Measurements from ENCODE around the gene SPAG8. TPM values are rescaled to one million over a fixed set of nuclear protein-coding genes. Genes with fewer than 3 reads are reported as not detected.

SPAG8 gene
- polyA plus RNA-seq, 2 of the 4 experiments (the other 2 are of a cell fraction): 0.31 to 0.45 TPM

DNA sequence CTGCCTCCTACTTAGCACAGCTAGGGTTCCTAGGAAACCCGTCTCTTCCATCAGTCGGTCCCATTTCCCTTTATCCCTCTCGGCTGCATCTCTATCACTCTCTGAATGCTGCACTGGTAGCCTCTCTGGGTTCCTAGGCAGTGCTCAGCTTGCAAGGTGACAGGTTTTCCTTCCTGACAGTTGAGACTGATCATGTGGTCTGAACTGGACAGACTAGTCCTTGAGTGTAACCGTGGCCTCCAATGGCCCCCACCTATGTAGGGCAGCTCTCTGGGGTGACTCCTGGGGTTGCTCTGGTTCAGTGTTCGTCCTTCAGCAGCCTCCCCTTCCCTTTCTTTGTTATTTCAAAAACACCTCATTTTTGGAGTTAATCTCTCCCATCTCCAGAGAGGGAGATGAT lies 20.8 kb upstream of the SPAG8 start:
- H3K9me3 ChIP-seq: no peaks in the 10 kb centered on the region
- POLR2A ChIA-PET: no interaction called here
- DNase-seq (ENCODE audit: low read depth in 1 of 2, low spot score in 1 of 2): no peak
- H3K4me1 ChIP-seq: peaks cover 4% of the 10 kb centered on the region; the same call in 2 of the 3 replicates
- WGBS (ENCODE audit: missing lambda C conversion rate): 73% methylated on average over 5 of the region's 5 CpGs
- no peak for FAIRE-seq
- H3K27ac ChIP-seq: no peak overlapping the region
- ATAC-seq: no peak
- H3K4me3 ChIP-seq: no peak overlapping the region
- CTCF ChIA-PET: interaction anchor here (0.7 to 3.7 kb wide), 7 partner anchors 9 to 78 kb away, joined by 3 to 14 read pairs (median 6); no protein-coding TSS in a partner anchor
- TF ChIP-seq, protein P1, sequence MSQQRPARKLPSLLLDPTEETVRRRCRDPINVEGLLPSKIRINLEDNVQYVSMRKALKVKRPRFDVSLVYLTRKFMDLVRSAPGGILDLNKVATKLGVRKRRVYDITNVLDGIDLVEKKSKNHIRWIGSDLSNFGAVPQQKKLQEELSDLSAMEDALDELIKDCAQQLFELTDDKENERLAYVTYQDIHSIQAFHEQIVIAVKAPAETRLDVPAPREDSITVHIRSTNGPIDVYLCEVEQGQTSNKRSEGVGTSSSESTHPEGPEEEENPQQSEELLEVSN (IDR thresholded peaks at IDR 0.05; ENCODE audit: borderline replicate concordance, low read depth): no peak
- TF ChIP-seq, protein P2, sequence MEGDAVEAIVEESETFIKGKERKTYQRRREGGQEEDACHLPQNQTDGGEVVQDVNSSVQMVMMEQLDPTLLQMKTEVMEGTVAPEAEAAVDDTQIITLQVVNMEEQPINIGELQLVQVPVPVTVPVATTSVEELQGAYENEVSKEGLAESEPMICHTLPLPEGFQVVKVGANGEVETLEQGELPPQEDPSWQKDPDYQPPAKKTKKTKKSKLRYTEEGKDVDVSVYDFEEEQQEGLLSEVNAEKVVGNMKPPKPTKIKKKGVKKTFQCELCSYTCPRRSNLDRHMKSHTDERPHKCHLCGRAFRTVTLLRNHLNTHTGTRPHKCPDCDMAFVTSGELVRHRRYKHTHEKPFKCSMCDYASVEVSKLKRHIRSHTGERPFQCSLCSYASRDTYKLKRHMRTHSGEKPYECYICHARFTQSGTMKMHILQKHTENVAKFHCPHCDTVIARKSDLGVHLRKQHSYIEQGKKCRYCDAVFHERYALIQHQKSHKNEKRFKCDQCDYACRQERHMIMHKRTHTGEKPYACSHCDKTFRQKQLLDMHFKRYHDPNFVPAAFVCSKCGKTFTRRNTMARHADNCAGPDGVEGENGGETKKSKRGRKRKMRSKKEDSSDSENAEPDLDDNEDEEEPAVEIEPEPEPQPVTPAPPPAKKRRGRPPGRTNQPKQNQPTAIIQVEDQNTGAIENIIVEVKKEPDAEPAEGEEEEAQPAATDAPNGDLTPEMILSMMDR (IDR thresholded peaks at IDR 0.05): no peak
- no peak for TF ChIP-seq NFE2L2 (conservative IDR thresholded peaks at IDR 0.05; ENCODE audit: low read length)
- TF ChIP-seq KDM5A (IDR thresholded peaks at IDR 0.05): no peak
- no peak for TF ChIP-seq HOXB5 (CRISPR knock-in tag; IDR thresholded peaks at IDR 0.05)
- TF ChIP-seq, protein P3, sequence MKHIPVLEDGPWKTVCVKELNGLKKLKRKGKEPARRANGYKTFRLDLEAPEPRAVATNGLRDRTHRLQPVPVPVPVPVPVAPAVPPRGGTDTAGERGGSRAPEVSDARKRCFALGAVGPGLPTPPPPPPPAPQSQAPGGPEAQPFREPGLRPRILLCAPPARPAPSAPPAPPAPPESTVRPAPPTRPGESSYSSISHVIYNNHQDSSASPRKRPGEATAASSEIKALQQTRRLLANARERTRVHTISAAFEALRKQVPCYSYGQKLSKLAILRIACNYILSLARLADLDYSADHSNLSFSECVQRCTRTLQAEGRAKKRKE (CRISPR knock-in tag; IDR thresholded peaks at IDR 0.05; ENCODE audit: low read depth): no peak
- TF ChIP-seq POLR2A (IDR thresholded peaks at IDR 0.05; ENCODE audit: low read length): no peak
- TF ChIP-seq FOSB (CRISPR knock-in tag; IDR thresholded peaks at IDR 0.05): no peak
- no peak for TF ChIP-seq RFX5 (IDR thresholded peaks at IDR 0.05)
- TF ChIP-seq FOXS1 (CRISPR knock-in tag; IDR thresholded peaks at IDR 0.05): no peak
- TF ChIP-seq ZFP36 (IDR thresholded peaks at IDR 0.05; ENCODE audit: borderline replicate concordance, partially characterized antibody): no peak
- no peak for TF ChIP-seq ESRRA (IDR thresholded peaks at IDR 0.05; ENCODE audit: borderline replicate concordance, low read length)
- TF ChIP-seq EP300 (IDR thresholded peaks at IDR 0.05): no peak
- no peak for TF ChIP-seq MYC (IDR thresholded peaks at IDR 0.05; ENCODE audit: borderline replicate concordance, low read length)
- no peak for TF ChIP-seq RCOR1 (IDR thresholded peaks at IDR 0.05; ENCODE audit: low read depth, low read length)
- no peak for TF ChIP-seq POLR2AphosphoS2 (conservative IDR thresholded peaks at IDR 0.05; ENCODE audit: low read length)
- TF ChIP-seq, protein P4, sequence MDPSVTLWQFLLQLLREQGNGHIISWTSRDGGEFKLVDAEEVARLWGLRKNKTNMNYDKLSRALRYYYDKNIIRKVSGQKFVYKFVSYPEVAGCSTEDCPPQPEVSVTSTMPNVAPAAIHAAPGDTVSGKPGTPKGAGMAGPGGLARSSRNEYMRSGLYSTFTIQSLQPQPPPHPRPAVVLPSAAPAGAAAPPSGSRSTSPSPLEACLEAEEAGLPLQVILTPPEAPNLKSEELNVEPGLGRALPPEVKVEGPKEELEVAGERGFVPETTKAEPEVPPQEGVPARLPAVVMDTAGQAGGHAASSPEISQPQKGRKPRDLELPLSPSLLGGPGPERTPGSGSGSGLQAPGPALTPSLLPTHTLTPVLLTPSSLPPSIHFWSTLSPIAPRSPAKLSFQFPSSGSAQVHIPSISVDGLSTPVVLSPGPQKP (IDR thresholded peaks at IDR 0.05; ENCODE audit: low read depth, low read length): no peak
- no peak for TF ChIP-seq SREBF2 (IDR thresholded peaks at IDR 0.05)
- no peak for TF ChIP-seq EHMT2 (IDR thresholded peaks at IDR 0.05; ENCODE audit: low read depth)
- no peak for TF ChIP-seq CHD4 (IDR thresholded peaks at IDR 0.05; ENCODE audit: borderline replicate concordance)
- H3K4me2 ChIP-seq: no peak overlapping the region

DNA sequence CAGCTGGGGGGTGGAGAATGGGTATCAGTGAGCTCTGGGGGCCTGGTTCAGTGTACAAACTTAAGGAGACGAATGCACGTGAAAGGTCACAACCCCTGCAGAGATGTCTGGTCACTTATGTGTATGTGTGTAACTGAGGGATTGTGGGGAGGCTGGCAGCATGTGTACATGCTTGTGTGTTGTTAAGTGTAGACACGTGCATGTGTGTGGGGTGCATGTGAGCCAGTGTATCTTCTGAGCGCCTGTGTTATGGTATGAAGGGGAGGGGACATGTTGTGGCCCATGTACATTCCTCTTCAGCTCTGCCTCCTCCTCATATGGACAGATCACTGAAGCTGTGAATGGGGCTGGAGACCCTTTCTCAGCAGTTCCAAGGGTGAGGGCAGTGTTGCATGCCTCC lies 19.0 kb upstream of the SPAG8 start:
- POLR2A ChIA-PET: interaction anchor here (0.7 kb wide), 1 partner anchor 17 kb away, joined by 3 read pairs; the partner anchor contains the start of gene HINT2
- FAIRE-seq (no peak), DNase-seq (ENCODE audit: low read depth in 1 of 2, low spot score in 1 of 2) (no peak), ATAC-seq (no peak)
- H3K4me3 ChIP-seq: no peak overlapping the region
- H3K4me1 ChIP-seq: peaks cover 4% of the 10 kb centered on the region; the same call in 2 of the 3 replicates
- H3K9me3 ChIP-seq: no peaks in the 10 kb centered on the region
- CTCF ChIA-PET: interaction anchor here (0.7 to 2.4 kb wide), 6 partner anchors 27 to 80 kb away, joined by 3 to 9 read pairs (median 4); no protein-coding TSS in a partner anchor
- WGBS (ENCODE audit: missing lambda C conversion rate): 93% methylated on average over 4 of the region's 4 CpGs
- no peak overlapping the region for H3K4me2 ChIP-seq
- no peak overlapping the region for H3K27ac ChIP-seq
- TF ChIP-seq, protein P5, sequence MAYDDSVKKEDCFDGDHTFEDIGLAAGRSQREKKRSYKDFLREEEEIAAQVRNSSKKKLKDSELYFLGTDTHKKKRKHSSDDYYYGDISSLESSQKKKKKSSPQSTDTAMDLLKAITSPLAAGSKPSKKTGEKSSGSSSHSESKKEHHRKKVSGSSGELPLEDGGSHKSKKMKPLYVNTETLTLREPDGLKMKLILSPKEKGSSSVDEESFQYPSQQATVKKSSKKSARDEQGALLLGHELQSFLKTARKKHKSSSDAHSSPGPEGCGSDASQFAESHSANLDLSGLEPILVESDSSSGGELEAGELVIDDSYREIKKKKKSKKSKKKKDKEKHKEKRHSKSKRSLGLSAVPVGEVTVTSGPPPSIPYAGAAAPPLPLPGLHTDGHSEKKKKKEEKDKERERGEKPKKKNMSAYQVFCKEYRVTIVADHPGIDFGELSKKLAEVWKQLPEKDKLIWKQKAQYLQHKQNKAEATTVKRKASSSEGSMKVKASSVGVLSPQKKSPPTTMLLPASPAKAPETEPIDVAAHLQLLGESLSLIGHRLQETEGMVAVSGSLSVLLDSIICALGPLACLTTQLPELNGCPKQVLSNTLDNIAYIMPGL (CRISPR knock-in tag; IDR thresholded peaks at IDR 0.05; ENCODE audit: borderline replicate concordance): no peak
- TF ChIP-seq KDM1A (IDR thresholded peaks at IDR 0.05; ENCODE audit: low read depth) (no peak), EP300 (IDR thresholded peaks at IDR 0.05) (no peak), EHMT2 (IDR thresholded peaks at IDR 0.05; ENCODE audit: low read depth) (no peak), RARB (CRISPR knock-in tag; IDR thresholded peaks at IDR 0.05) (no peak), MAFK (IDR thresholded peaks at IDR 0.05; ENCODE audit: partially characterized antibody) (no peak), JUN (IDR thresholded peaks at IDR 0.05) (no peak), RFX5 (IDR thresholded peaks at IDR 0.05) (no peak), GATA3 (IDR thresholded peaks at IDR 0.05; ENCODE audit: borderline replicate concordance) (no peak), FOXS1 (CRISPR knock-in tag; IDR thresholded peaks at IDR 0.05) (no peak), CHD2 (IDR thresholded peaks at IDR 0.05; ENCODE audit: low read length, partially characterized antibody) (no peak), ZC3H11A (IDR thresholded peaks at IDR 0.05) (no peak), ESRRA (IDR thresholded peaks at IDR 0.05; ENCODE audit: borderline replicate concordance, low read length) (no peak)
- TF ChIP-seq, protein P2 (IDR thresholded peaks at IDR 0.05): no peak
- TF ChIP-seq, protein P6, sequence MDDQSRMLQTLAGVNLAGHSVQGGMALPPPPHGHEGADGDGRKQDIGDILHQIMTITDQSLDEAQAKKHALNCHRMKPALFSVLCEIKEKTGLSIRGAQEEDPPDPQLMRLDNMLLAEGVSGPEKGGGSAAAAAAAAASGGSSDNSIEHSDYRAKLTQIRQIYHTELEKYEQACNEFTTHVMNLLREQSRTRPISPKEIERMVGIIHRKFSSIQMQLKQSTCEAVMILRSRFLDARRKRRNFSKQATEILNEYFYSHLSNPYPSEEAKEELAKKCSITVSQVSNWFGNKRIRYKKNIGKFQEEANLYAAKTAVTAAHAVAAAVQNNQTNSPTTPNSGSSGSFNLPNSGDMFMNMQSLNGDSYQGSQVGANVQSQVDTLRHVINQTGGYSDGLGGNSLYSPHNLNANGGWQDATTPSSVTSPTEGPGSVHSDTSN (IDR thresholded peaks at IDR 0.05): no peak
